Ovary (tissue), 3 donors: ENCODE results near the gene OR2V2.

Experiments used
- CTCF ChIP-seq, 3 donors: fragments of 450-650 bp in 2 of 3; fragments of 200-600 bp in 1 of 3; IDR thresholded peaks; one replicate each; pipeline versions ENCODE4 v1.5.1 to v1.8.0; 2016 to 2022; ENCODE audit warnings: antibody characterized with exemption in 3 of 3, mild to moderate bottlenecking in 1 of 3
- EP300 ChIP-seq: sonication (generic); formaldehyde crosslinking; IDR thresholded peaks from one replicate; pipeline ENCODE4 v1.6.1; 2017; ENCODE audit warnings: antibody characterized with exemption
- POLR2A ChIP-seq: fragments of 450-650 bp; IDR thresholded peaks from one replicate; pipeline ENCODE4 v1.6.1; 2017; ENCODE audit warnings: antibody characterized with exemption, mild to moderate bottlenecking, moderate library complexity
- donor health status: DM: no; HTN: no; CAD: no.

GRCh38 chr5:181182651-181183050, 35.3 kb downstream of the OR2V2 start:
- TF ChIP-seq CTCF (IDR thresholded peaks at IDR 0.05) (no peak), POLR2A (no peak), EP300 (no peak)
